Large intestine (tissue), 12 donors: ENCODE measurements around the gene UCHL1. TPM values are rescaled to one million over a fixed set of nuclear protein-coding genes. Genes with fewer than 3 reads are reported as not detected.

Experiments
- DNase-seq, 2 donors: peaks; one replicate each; pipeline versions ENCODE4 v3.0.0 to v3.0.0-alpha.2; 2013
- H3K27ac ChIP-seq: one replicate; pipeline ENCODE4 v1.5.1; 2013; ENCODE audit warnings: low read length
- H3K27me3 ChIP-seq: 2 replicates; pipeline ENCODE4 v1.6.1; 2013; ENCODE audit warnings: low read length; ENCODE audit not compliant: control insufficient read depth, insufficient read depth
- H3K36me3 ChIP-seq: 2 replicates; pipeline ENCODE4 v1.6.1; 2013; ENCODE audit warnings: low read length; ENCODE audit not compliant: control insufficient read depth, insufficient read depth
- H3K4me1 ChIP-seq: one replicate; pipeline ENCODE4 v1.6.1; 2013; ENCODE audit warnings: low read length; ENCODE audit not compliant: control insufficient read depth, insufficient read depth
- H3K4me3 ChIP-seq: one replicate; pipeline ENCODE4 v1.5.1; 2013; ENCODE audit warnings: low read length
- H3K9me3 ChIP-seq: one replicate; pipeline ENCODE4 v1.6.1; 2013; ENCODE audit warnings: mild to moderate bottlenecking, low read depth, low read length, moderate library complexity; ENCODE audit not compliant: control insufficient read depth
- WGBS: methylation state at CpG from one replicate; pipeline ENCODE4 v1.1.5; 2013; ENCODE audit warnings: low lambda C conversion rate; ENCODE audit not compliant: insufficient coverage; 5-methylcytosine and 5-hydroxymethylcytosine counted together
- long read RNA-seq, 11 donors: transcript quantifications; one replicate each; lab custom pipeline, GENCODE V29; 2026
- polyA plus RNA-seq: library from polyadenylated mRNA; unstranded; fragments of 120-200 nt; gene quantifications from one replicate; pipeline ENCODE4 v1.2.1, GENCODE V29; 2013

The UCHL1 gene
- 111 TPM for polyA plus RNA-seq
- long read RNA-seq, donor 1, transcript UCHL1-209 (8 exons, 1,119 nt), result major isoform, 27 of 38 reads
- long read RNA-seq, donor 1, partial matches to known transcripts, result 9 of 38 reads
- long read RNA-seq, donor 1, other reads (novel, unspliced or antisense), result 0 of 38 reads
- long read RNA-seq, donor 2, transcript UCHL1-209 (8 exons, 1,119 nt), result major isoform, 34 of 63 reads
- long read RNA-seq, donor 2, partial matches to known transcripts, result 28 of 63 reads
- long read RNA-seq, donor 2, other reads (novel, unspliced or antisense), result 0 of 63 reads
- long read RNA-seq, donor 3, transcript UCHL1-209 (8 exons, 1,119 nt), result major isoform, 29 of 37 reads
- long read RNA-seq, donor 3, partial matches to known transcripts, result 6 of 37 reads
- long read RNA-seq, donor 3, other reads (novel, unspliced or antisense), result 0 of 37 reads
- long read RNA-seq, donor 4, result 0 reads
- long read RNA-seq, donor 5, transcript UCHL1-202 (8 exons, 1,578 nt), result minor isoform, 5 of 81 reads
- long read RNA-seq, donor 5, transcript UCHL1-209 (8 exons, 1,119 nt), result major isoform, 51 of 81 reads
- long read RNA-seq, donor 5, partial matches to known transcripts, result 16 of 81 reads
- long read RNA-seq, donor 5, other reads (novel, unspliced or antisense), result 5 of 81 reads
- long read RNA-seq, donor 6, transcript UCHL1-209 (8 exons, 1,119 nt), result major isoform, 36 of 56 reads
- long read RNA-seq, donor 6, partial matches to known transcripts, result 14 of 56 reads
- long read RNA-seq, donor 6, other reads (novel, unspliced or antisense), result 0 of 56 reads
- long read RNA-seq, donor 7, transcript UCHL1-209 (8 exons, 1,119 nt), result major isoform, 64 of 95 reads
- long read RNA-seq, donor 7, transcript UCHL1-202 (8 exons, 1,578 nt), result minor isoform, 6 of 95 reads
- long read RNA-seq, donor 7, partial matches to known transcripts, result 14 of 95 reads
- long read RNA-seq, donor 7, other reads (novel, unspliced or antisense), result 8 of 95 reads
- long read RNA-seq, donor 8, transcript UCHL1-209 (8 exons, 1,119 nt), result major isoform, 35 of 56 reads
- long read RNA-seq, donor 8, partial matches to known transcripts, result 20 of 56 reads
- long read RNA-seq, donor 8, other reads (novel, unspliced or antisense), result 0 of 56 reads
- long read RNA-seq, donor 9, transcript UCHL1-211 (6 exons, 862 nt), result minor isoform, 6 of 97 reads
- long read RNA-seq, donor 9, transcript UCHL1-209 (8 exons, 1,119 nt), result major isoform, 52 of 97 reads
- long read RNA-seq, donor 9, transcript UCHL1-202 (8 exons, 1,578 nt), result minor isoform, 6 of 97 reads
- long read RNA-seq, donor 9, partial matches to known transcripts, result 28 of 97 reads
- long read RNA-seq, donor 9, other reads (novel, unspliced or antisense), result 5 of 97 reads
- long read RNA-seq, donor 10, transcript UCHL1-209 (8 exons, 1,119 nt), result major isoform, 34 of 55 reads
- long read RNA-seq, donor 10, partial matches to known transcripts, result 15 of 55 reads
- long read RNA-seq, donor 10, other reads (novel, unspliced or antisense), result 0 of 55 reads
- long read RNA-seq, donor 11, transcript UCHL1-209 (8 exons, 1,119 nt), result major isoform, 33 of 48 reads
- long read RNA-seq, donor 11, partial matches to known transcripts, result 12 of 48 reads
- long read RNA-seq, donor 11, other reads (novel, unspliced or antisense), result 0 of 48 reads

DNA sequence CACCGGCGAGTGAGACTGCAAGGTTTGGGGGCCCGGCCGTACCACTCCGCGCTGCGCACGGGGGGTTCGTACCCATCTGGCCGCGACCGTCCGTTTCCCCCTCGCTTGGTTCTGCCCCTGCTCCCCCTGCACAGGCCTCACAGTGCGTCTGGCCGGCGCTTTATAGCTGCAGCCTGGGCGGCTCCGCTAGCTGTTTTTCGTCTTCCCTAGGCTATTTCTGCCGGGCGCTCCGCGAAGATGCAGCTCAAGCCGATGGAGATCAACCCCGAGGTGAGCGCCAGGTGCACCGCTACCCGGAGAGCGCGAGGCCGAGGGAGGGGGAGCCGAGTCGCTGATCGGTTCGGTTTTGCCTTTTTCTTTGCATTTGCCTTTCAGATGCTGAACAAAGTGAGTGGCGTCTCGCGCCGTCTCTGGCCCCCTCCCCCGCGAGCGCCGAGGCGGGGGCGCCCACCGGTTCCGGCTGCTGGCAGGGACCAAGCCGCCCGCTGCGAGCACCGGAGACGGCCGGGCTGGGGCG, at the start of gene UCHL1:
Gene UCHL1 (plus strand): TSS at position 189 of the 517 bp plus-strand sequence. CDS start 49 bp downstream, at position 238.
- peaks cover 3% of the 10 kb centered on the region for H3K9me3 ChIP-seq
- peak within 1 kb of the TSS; percentile 43 for H3K4me3 ChIP-seq
- no peak within 1 kb of the TSS for H3K27ac ChIP-seq
- H3K36me3 ChIP-seq, result no peaks in the 10 kb centered on the region
- peak; percentile 23 to 46 for DNase-seq
- H3K27me3 ChIP-seq, result peaks cover 72% of the 10 kb centered on the region
- WGBS, result no CpG with 5 or more reads among the region's 55 CpGs
- peaks cover 11% of the 10 kb centered on the region for H3K4me1 ChIP-seq

- H3K4me3 ChIP-seq, result no peak overlapping the region
- H3K4me1 ChIP-seq, result peaks cover 8% of the 10 kb centered on the region
These were observed 49.4 kb upstream of the UCHL1 start for GRCh38 chr4:41207291-41207831.

DNA sequence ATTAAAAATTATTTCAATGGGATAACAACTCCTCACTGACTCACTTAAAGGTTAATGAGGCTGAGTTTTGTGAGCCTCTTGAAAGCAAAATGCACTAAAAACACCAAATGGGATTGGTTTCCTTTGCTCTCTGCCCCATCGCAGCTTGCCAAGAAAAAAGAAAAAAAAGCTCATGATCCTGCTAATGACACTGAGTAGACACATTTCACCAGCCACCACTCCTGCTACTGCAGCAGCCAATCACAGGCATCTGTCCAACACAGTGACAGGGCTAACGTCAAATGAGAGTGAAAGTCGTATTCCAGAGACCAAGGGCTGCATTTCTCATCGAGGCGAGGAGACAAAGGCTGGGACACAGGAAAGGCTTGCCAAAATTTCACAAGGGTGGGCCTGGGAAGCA, 47.5 kb upstream of the UCHL1 start:
- no CpG with 5 or more reads among the region's 5 CpGs for WGBS
- peak; percentile 35 to 72 for DNase-seq

More at GRCh38 chr4:41207291-41207831, 49.4 kb upstream of the UCHL1 start:
- no peaks in the 10 kb centered on the region for H3K36me3 ChIP-seq
- no peaks in the 10 kb centered on the region for H3K27me3 ChIP-seq
- no peak for DNase-seq
- H3K9me3 ChIP-seq, result no peaks in the 10 kb centered on the region
- no peak overlapping the region for H3K27ac ChIP-seq

DNA sequence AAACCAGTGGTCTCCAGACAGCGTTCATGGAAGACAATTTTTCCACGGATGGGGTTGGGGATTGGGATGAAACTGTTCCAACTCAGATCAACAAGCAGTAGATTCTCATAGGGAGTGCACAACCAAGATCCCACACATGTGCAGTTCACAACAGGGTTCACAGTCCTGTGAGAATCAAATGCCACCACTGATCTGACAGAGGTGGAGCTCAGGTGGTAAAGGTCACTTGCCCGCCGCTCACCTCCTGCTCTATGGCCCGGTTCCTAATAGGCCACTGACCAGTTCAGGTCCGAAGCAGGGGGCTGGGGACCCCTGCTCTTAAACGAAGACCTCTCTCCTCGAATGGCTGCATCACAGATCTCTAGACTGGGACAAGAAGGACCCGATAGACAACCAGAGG, 46.8 kb upstream of the UCHL1 start:
- no peaks in the 10 kb centered on the region for H3K27me3 ChIP-seq
- H3K27ac ChIP-seq, result peak overlapping the region; percentile 30
- WGBS, result 50% methylated on average over 2 of the region's 9 CpGs
- peak in 1 of 2 donors; percentile 41 for DNase-seq
- no peak overlapping the region for H3K4me3 ChIP-seq
- no peaks in the 10 kb centered on the region for H3K36me3 ChIP-seq
- H3K4me1 ChIP-seq, result peaks cover 17% of the 10 kb centered on the region
- H3K9me3 ChIP-seq, result no peaks in the 10 kb centered on the region

More for the DNA sequence above, 47.5 kb upstream of the UCHL1 start:
- Histone ChIP-seq H3K4me1 (peaks cover 14% of the 10 kb centered on the region), H3K27me3 (no peaks in the 10 kb centered on the region), H3K36me3 (no peaks in the 10 kb centered on the region), H3K4me3 (peak overlapping the region; percentile 31), H3K27ac (peak overlapping the region; percentile 30), H3K9me3 (no peaks in the 10 kb centered on the region)

- no peaks in the 10 kb centered on the region for H3K9me3 ChIP-seq
- WGBS, result no CpG with 5 or more reads among the region's 1 CpG
- no peak overlapping the region for H3K4me3 ChIP-seq
- H3K27me3 ChIP-seq, result no peaks in the 10 kb centered on the region
- DNase-seq, result no peak
- peaks cover 27% of the 10 kb centered on the region for H3K4me1 ChIP-seq
- no peaks in the 10 kb centered on the region for H3K36me3 ChIP-seq
- no peak overlapping the region for H3K27ac ChIP-seq
These were observed 44.6 kb upstream of the UCHL1 start for GRCh38 chr4:41211951-41212615.

GRCh38 chr4:41212616-41213203, 44.0 kb upstream of the UCHL1 start:
- Histone ChIP-seq H3K27ac (no peak overlapping the region), H3K4me3 (peak overlapping the region; percentile 86), H3K36me3 (no peaks in the 10 kb centered on the region), H3K9me3 (no peaks in the 10 kb centered on the region), H3K27me3 (no peaks in the 10 kb centered on the region), H3K4me1 (peaks cover 27% of the 10 kb centered on the region)
- peak; percentile 44 to 71 for DNase-seq
- WGBS, result no CpG with 5 or more reads among the region's 12 CpGs

DNA sequence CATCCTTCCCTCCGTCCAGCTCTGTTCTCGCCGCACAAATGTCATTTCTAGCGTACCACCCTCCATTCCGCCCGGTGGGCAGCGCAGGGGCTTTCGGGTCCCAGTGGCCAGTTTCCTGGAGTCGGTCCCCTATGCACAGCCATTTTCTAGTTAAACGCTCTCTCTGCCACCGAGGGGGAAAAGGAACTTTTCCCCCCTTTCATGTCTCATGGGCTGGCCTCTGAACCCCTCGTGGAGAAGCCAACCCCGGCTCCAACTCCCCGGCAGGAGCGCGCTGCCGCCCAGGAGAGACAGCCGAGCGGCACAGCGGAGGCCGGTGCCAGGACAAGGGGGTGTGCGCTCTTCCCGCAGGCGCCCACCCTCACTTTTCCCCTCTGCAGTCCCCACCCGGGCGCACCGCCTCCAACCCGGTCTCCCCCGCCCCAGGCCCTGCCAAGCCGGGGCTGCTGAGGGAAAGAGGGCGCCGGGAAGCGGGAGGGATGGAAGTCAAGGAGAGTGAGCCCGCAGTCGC, 43.0 kb upstream of the UCHL1 start:
- Histone ChIP-seq H3K36me3 (no peaks in the 10 kb centered on the region), H3K27ac (peak overlapping the region; percentile 13), H3K4me3 (peak overlapping the region; percentile 86), H3K27me3 (no peaks in the 10 kb centered on the region), H3K4me1 (peaks cover 27% of the 10 kb centered on the region), H3K9me3 (no peaks in the 10 kb centered on the region)
- no CpG with 5 or more reads among the region's 35 CpGs for WGBS
- DNase-seq, result no peak

DNA sequence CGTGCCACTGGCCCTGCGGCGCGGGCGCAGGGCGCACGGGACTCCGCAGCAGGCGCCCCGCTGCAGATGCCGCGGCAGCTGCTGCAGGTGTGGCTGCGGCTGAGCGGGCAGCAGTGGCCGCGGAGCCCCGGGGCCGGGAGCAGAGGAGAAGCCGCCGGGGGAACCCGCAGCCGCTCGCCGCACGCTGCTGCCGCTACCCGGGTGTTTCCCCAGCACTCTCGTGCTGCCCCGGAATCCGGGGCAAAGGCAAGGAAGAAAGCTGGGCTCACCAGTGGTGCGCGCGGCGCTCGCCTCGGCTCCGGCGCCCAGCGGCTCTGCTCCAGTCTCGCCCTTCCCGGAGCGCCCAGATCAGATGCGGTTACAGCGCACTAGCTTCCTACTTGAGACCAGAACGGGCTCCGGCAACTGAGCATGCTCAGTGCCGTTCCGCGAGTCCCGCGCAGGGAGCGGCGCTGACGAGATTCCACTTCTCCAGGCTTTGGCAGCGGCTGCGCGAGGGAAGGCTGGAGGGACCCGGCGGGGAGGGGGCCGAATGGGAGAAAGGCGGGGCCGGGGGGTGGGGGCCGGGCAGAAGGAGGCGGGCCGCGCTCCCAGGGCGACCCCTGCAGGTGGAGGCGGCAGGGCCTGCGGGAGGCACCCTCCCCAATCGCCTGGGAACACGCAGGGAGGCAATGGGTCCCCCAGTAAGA, 42.4 kb upstream of the UCHL1 start, which contains the start of gene APBB2:
Gene APBB2 (minus strand): TSS at position 407 of the 689 bp plus-strand sequence. CDS start 181,288 bp downstream, outside the sequence.
- peak within 1 kb of the TSS; percentile 84 for H3K27ac ChIP-seq
- H3K36me3 ChIP-seq, result no peaks in the 10 kb centered on the region
- DNase-seq, result peak; percentile 97 to 98
- peaks cover 27% of the 10 kb centered on the region for H3K4me1 ChIP-seq
- no peaks in the 10 kb centered on the region for H3K27me3 ChIP-seq
- H3K4me3 ChIP-seq, result peak within 1 kb of the TSS; percentile 86
- H3K9me3 ChIP-seq, result no peaks in the 10 kb centered on the region
- WGBS, result no CpG with 5 or more reads among the region's 71 CpGs
